ENCODE measurements around the gene PDE3B. TPM values are rescaled to one million over a fixed set of nuclear protein-coding genes. Genes with fewer than 3 reads are reported as not detected.
A peak's percentile ranks its signal among the peaks of the same experiment; 100 is the strongest.

The PDE3B gene
- total and polyA plus RNA-seq, 9 of the 15 experiments (the other 6 are each of a cell fraction or from before 2014, with no cell fraction given): 2.3 to 22.5 (median 12.2) TPM

DNA sequence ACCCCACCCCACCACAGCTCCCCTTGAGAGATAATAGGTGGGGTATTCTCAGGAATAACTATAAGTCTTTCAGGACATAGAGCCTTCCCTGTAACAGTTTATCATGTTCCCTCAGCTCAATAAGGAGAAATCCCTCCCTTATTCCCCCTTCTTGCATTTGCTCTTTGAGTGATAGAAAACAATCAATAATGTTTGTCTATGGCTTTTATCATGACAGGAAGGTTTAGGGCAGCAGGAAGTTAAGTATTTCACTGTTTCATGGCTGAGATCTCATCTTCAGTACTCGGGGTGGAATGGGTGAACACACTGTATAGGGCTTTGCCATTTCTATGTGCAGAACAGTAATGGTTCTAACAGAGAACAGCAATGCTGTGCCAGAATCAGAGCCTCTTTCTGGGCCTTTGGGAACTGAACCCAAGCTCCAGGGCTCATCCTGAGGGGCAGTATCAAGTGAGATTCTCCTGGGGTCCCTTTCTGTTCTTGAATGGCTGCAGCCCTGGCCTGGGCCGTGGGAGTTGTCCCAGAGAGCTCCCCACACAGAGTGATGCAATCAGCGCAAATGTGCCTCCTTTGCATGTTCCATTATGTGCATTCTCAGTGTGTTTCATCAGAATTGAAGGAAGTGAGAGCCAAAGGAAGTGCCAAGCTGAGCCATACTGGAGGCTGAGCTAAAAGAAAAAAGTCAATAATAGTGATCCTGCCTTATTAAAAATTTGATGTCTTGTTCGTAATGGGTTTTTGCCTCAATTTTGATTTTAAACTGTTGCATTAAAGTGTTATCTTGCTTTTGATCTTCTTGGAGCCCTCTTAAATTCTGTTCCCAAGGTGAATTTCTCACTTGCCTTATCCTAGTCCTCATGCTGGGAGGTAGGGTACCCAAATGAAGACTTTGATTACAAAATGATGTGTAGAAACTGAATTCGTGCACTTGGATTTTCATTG lies 251.3 kb downstream of the PDE3B start (continued):
- TF ChIP-seq ZNF668 (CRISPR knock-in tag; IDR thresholded peaks at IDR 0.05) (peak; percentile 5; the same call in 1 of the 2 replicates), DDX20 (tag; IDR thresholded peaks at IDR 0.05; ENCODE audit: low read depth) (0 out of 2 replicates have a peak, but pooled peaks have one; percentile 56), ZNF232 (CRISPR knock-in tag; IDR thresholded peaks at IDR 0.05) (no peak), CREM (IDR thresholded peaks at IDR 0.05; ENCODE audit: low read depth) (peak; percentile 42; the same call in 1 of the 2 replicates), MECOM (CRISPR knock-in tag; IDR thresholded peaks at IDR 0.05) (0 out of 2 replicates have a peak, but pooled peaks have one; percentile 54), ZNF140 (CRISPR knock-in tag; IDR thresholded peaks at IDR 0.05) (no peak), FOXJ2 (tag; IDR thresholded peaks at IDR 0.05) (peak; percentile 60; the same call in 1 of the 2 replicates), TCF3 (CRISPR knock-in tag; IDR thresholded peaks at IDR 0.05) (peak; percentile 52), NRF1 (conservative IDR thresholded peaks at IDR 0.05 in 1 of 2, IDR thresholded peaks at IDR 0.05 in 1 of 2) (peak in 1 of 2 experiments; percentile 10; a peak in 1 of 4 replicates), ZNF143 (CRISPR knock-in tag; IDR thresholded peaks at IDR 0.05) (no peak), RAD21 (CRISPR knock-in tag; conservative IDR thresholded peaks at IDR 0.05 in 1 of 2, IDR thresholded peaks at IDR 0.05 in 1 of 2) (peak in 1 of 2 experiments; percentile 26; a peak in 1 of 4 replicates), ZNF134 (CRISPR knock-in tag; conservative IDR thresholded peaks at IDR 0.05) (no peak), ZFPM2 (CRISPR knock-in tag; IDR thresholded peaks at IDR 0.05) (0 out of 2 replicates have a peak, but pooled peaks have one; percentile 45), ZNF239 (CRISPR knock-in tag; IDR thresholded peaks at IDR 0.05) (peak; percentile 74), CTBP1 (IDR thresholded peaks at IDR 0.05; ENCODE audit: borderline replicate concordance) (peak; percentile 60; the same call in 1 of the 2 replicates), RBFOX2 (IDR thresholded peaks at IDR 0.05; ENCODE audit: low read depth, low read length) (peak; percentile 67), TEAD4 (IDR thresholded peaks at IDR 0.05; ENCODE audit: low read length) (peak; percentile 65), TEAD4 (CRISPR knock-in tag; IDR thresholded peaks at IDR 0.05; ENCODE audit: borderline replicate concordance) (no peak), BRD4 (IDR thresholded peaks at IDR 0.05) (peak; percentile 81; the same call in 1 of the 2 replicates), SIX5 (IDR thresholded peaks at IDR 0.05; ENCODE audit: borderline replicate concordance in 1 of 2, insufficient read depth in 1 of 2, low read depth in 1 of 2, low read length in 2 of 2) (no peak)
- TF ChIP-seq, protein P1, sequence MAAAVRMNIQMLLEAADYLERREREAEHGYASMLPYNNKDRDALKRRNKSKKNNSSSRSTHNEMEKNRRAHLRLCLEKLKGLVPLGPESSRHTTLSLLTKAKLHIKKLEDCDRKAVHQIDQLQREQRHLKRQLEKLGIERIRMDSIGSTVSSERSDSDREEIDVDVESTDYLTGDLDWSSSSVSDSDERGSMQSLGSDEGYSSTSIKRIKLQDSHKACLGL (CRISPR knock-in tag; IDR thresholded peaks at IDR 0.05; ENCODE audit: borderline replicate concordance, poor library complexity, severe bottlenecking): no peak
- TF ChIP-seq, protein P2, sequence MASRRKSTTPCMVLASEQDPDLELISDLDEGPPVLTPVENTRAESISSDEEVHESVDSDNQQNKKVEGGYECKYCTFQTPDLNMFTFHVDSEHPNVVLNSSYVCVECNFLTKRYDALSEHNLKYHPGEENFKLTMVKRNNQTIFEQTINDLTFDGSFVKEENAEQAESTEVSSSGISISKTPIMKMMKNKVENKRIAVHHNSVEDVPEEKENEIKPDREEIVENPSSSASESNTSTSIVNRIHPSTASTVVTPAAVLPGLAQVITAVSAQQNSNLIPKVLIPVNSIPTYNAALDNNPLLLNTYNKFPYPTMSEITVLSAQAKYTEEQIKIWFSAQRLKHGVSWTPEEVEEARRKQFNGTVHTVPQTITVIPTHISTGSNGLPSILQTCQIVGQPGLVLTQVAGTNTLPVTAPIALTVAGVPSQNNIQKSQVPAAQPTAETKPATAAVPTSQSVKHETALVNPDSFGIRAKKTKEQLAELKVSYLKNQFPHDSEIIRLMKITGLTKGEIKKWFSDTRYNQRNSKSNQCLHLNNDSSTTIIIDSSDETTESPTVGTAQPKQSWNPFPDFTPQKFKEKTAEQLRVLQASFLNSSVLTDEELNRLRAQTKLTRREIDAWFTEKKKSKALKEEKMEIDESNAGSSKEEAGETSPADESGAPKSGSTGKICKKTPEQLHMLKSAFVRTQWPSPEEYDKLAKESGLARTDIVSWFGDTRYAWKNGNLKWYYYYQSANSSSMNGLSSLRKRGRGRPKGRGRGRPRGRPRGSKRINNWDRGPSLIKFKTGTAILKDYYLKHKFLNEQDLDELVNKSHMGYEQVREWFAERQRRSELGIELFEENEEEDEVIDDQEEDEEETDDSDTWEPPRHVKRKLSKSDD (conservative IDR thresholded peaks at IDR 0.05; ENCODE audit: low read length): no peak
- TF ChIP-seq, protein P3, sequence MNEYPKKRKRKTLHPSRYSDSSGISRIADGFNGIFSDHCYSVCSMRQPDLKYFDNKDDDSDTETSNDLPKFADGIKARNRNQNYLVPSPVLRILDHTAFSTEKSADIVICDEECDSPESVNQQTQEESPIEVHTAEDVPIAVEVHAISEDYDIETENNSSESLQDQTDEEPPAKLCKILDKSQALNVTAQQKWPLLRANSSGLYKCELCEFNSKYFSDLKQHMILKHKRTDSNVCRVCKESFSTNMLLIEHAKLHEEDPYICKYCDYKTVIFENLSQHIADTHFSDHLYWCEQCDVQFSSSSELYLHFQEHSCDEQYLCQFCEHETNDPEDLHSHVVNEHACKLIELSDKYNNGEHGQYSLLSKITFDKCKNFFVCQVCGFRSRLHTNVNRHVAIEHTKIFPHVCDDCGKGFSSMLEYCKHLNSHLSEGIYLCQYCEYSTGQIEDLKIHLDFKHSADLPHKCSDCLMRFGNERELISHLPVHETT (CRISPR knock-in tag; conservative IDR thresholded peaks at IDR 0.05 in 1 of 2, IDR thresholded peaks at IDR 0.05 in 1 of 2): peak in 1 of 2 experiments; percentile 50; a peak in 1 of 4 replicates

Data from K562 (cell line).